ENCODE data around the gene DRD1.

DNA sequence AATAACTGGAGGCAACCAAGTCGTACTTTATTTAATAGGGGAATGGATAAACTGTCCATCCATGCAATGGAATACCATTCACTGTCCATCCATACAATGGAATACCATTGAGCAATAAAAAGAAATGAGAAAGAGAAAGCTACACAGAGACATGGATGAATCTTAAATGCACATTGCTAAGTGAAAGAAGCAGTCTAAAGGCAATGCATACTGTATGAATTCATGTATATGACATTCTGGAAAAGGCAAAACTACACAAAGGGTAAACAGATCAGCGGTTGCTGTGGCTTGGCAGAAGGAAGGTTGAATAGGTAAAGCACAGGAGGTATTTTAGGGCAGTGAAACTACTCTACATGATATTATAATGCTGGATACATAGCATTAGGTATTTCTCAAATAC lies 16.2 kb downstream of the DRD1 start:
- TF ChIP-seq, protein P1, sequence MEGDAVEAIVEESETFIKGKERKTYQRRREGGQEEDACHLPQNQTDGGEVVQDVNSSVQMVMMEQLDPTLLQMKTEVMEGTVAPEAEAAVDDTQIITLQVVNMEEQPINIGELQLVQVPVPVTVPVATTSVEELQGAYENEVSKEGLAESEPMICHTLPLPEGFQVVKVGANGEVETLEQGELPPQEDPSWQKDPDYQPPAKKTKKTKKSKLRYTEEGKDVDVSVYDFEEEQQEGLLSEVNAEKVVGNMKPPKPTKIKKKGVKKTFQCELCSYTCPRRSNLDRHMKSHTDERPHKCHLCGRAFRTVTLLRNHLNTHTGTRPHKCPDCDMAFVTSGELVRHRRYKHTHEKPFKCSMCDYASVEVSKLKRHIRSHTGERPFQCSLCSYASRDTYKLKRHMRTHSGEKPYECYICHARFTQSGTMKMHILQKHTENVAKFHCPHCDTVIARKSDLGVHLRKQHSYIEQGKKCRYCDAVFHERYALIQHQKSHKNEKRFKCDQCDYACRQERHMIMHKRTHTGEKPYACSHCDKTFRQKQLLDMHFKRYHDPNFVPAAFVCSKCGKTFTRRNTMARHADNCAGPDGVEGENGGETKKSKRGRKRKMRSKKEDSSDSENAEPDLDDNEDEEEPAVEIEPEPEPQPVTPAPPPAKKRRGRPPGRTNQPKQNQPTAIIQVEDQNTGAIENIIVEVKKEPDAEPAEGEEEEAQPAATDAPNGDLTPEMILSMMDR (IDR thresholded peaks at IDR 0.05): no peak
- TF ChIP-seq POLR2A (IDR thresholded peaks at IDR 0.05): no peak
